ENCODE results near the gene SCAI. TPM values are rescaled to one million over a fixed set of nuclear protein-coding genes. Genes with fewer than 3 reads are reported as not detected.
"Not testable (repeated sequence)": the region's sequence is repeated elsewhere in the genome, so short reads cannot be mapped to it uniquely, and the experiment has no call there.

SCAI gene
- total RNA-seq, 2 experiments from 2014 or later: 10.7 to 10.8 TPM

- DNase-seq: no peak
- H3K9me3 Mint-ChIP-seq (ENCODE audit: insufficient read depth): no peaks in the 10 kb centered on the region
- H3K4me3 Mint-ChIP-seq: no peak overlapping the region
- ATAC-seq: no peak
- H3K4me1 Mint-ChIP-seq (ENCODE audit: low read depth): peaks cover 11% of the 10 kb centered on the region
- no peak overlapping the region for H3K27ac Mint-ChIP-seq
- ChIA-PET CTCF (no interaction called here), POLR2A (no interaction called here)
- H3K36me3 Mint-ChIP-seq (ENCODE audit: low read depth): peaks cover 55% of the 10 kb centered on the region
- H3K27me3 Mint-ChIP-seq (ENCODE audit: low read depth): no peaks in the 10 kb centered on the region
Observed at GRCh38 chr9:124934290-124934689, 209.0 kb downstream of the SCAI start.

GRCh38 chr9:124932333-124932732 is 211.0 kb downstream of the SCAI start:
- POLR2A ChIA-PET: interaction anchor here (0.7 kb wide), 1 partner anchor 9 kb away, joined by 3 read pairs; no protein-coding TSS in a partner anchor
- no peak overlapping the region for H3K27ac Mint-ChIP-seq
- CTCF ChIA-PET: interaction anchor here (1.3 to 1.4 kb wide), 2 partner anchors 9 to 211 kb away, joined by 3 to 4 read pairs; partner anchors contain the start of genes GOLGA1 and SCAI
- no peak for ATAC-seq
- no peaks in the 10 kb centered on the region for H3K9me3 Mint-ChIP-seq (ENCODE audit: insufficient read depth)
- H3K4me3 Mint-ChIP-seq: no peak overlapping the region
- no peaks in the 10 kb centered on the region for H3K27me3 Mint-ChIP-seq (ENCODE audit: low read depth)
- H3K4me1 Mint-ChIP-seq (ENCODE audit: low read depth): peaks cover 5% of the 10 kb centered on the region
- H3K36me3 Mint-ChIP-seq (ENCODE audit: low read depth): peaks cover 60% of the 10 kb centered on the region
- DNase-seq: no peak

GRCh38 chr9:124929464-124929863 is 213.9 kb downstream of the SCAI start:
- H3K27ac Mint-ChIP-seq: no peak overlapping the region
- H3K9me3 Mint-ChIP-seq (ENCODE audit: insufficient read depth): no peaks in the 10 kb centered on the region
- ATAC-seq: no peak
- ChIA-PET POLR2A (interaction anchor here (0.5 to 1.7 kb wide), 3 partner anchors 11 to 271 kb away, joined by 3 to 4 read pairs (median 3); partner anchors contain the start of genes GOLGA1 and RABEPK), CTCF (interaction anchor here (1.5 to 2.9 kb wide), 3 partner anchors 9 to 214 kb away, joined by 3 to 12 read pairs (median 10); no protein-coding TSS in a partner anchor)
- H3K36me3 Mint-ChIP-seq (ENCODE audit: low read depth): peaks cover 56% of the 10 kb centered on the region
- no peak overlapping the region for H3K4me3 Mint-ChIP-seq
- peaks cover 5% of the 10 kb centered on the region for H3K4me1 Mint-ChIP-seq (ENCODE audit: low read depth)
- DNase-seq: no peak
- no peaks in the 10 kb centered on the region for H3K27me3 Mint-ChIP-seq (ENCODE audit: low read depth)

GRCh38 chr9:124928116-124928515 is 215.2 kb downstream of the SCAI start:
- ATAC-seq (no peak), DNase-seq (no peak)
- H3K4me1 Mint-ChIP-seq (ENCODE audit: low read depth): no peaks in the 10 kb centered on the region
- H3K4me3 Mint-ChIP-seq: no peak overlapping the region
- H3K27me3 Mint-ChIP-seq (ENCODE audit: low read depth): no peaks in the 10 kb centered on the region
- peaks cover 46% of the 10 kb centered on the region for H3K36me3 Mint-ChIP-seq (ENCODE audit: low read depth)
- ChIA-PET POLR2A (no interaction called here), CTCF (interaction anchor here (2.9 kb wide), 1 partner anchor 7 kb away, joined by 10 read pairs; no protein-coding TSS in a partner anchor)
- no peak overlapping the region for H3K27ac Mint-ChIP-seq
- H3K9me3 Mint-ChIP-seq (ENCODE audit: insufficient read depth): no peaks in the 10 kb centered on the region

GRCh38 chr9:124920394-124920793 is 222.9 kb downstream of the SCAI start:
- DNase-seq; ATAC-seq; H3K4me1 Mint-ChIP-seq (ENCODE audit: low read depth); H3K27me3 Mint-ChIP-seq (ENCODE audit: low read depth); H3K4me3 Mint-ChIP-seq; POLR2A ChIA-PET; H3K27ac Mint-ChIP-seq; H3K9me3 Mint-ChIP-seq (ENCODE audit: insufficient read depth): not testable (repeated sequence)
- CTCF ChIA-PET: interaction anchor here (2.5 kb wide), 1 partner anchor 9 kb away, joined by 10 read pairs; no protein-coding TSS in a partner anchor
- H3K36me3 Mint-ChIP-seq (ENCODE audit: low read depth): peaks cover 27% of the 10 kb centered on the region

- Mint-ChIP-seq H3K27me3 (ENCODE audit: low read depth) (no peaks in the 10 kb centered on the region), H3K36me3 (ENCODE audit: low read depth) (peaks cover 39% of the 10 kb centered on the region), H3K4me1 (ENCODE audit: low read depth) (no peaks in the 10 kb centered on the region), H3K27ac (peak overlapping the region; percentile 7), H3K9me3 (ENCODE audit: insufficient read depth) (no peaks in the 10 kb centered on the region), H3K4me3 (no peak overlapping the region)
- POLR2A ChIA-PET: no interaction called here
- CTCF ChIA-PET: no interaction called here
- DNase-seq (no peak), ATAC-seq (no peak)
Observed at GRCh38 chr9:124914753-124915405, 228.4 kb downstream of the SCAI start.

- no peaks in the 10 kb centered on the region for H3K4me1 Mint-ChIP-seq (ENCODE audit: low read depth)
- no peak overlapping the region for H3K27ac Mint-ChIP-seq
- POLR2A ChIA-PET: no interaction called here
- ATAC-seq (no peak), DNase-seq (no peak)
- CTCF ChIA-PET: no interaction called here
- peaks cover 37% of the 10 kb centered on the region for H3K36me3 Mint-ChIP-seq (ENCODE audit: low read depth)
- no peaks in the 10 kb centered on the region for H3K27me3 Mint-ChIP-seq (ENCODE audit: low read depth)
- no peaks in the 10 kb centered on the region for H3K9me3 Mint-ChIP-seq (ENCODE audit: insufficient read depth)
- no peak overlapping the region for H3K4me3 Mint-ChIP-seq
Observed at GRCh38 chr9:124913378-124913777, 229.9 kb downstream of the SCAI start.

- Mint-ChIP-seq H3K4me1 (ENCODE audit: low read depth) (no peaks in the 10 kb centered on the region), H3K9me3 (ENCODE audit: insufficient read depth) (no peaks in the 10 kb centered on the region), H3K27me3 (ENCODE audit: low read depth) (no peaks in the 10 kb centered on the region), H3K36me3 (ENCODE audit: low read depth) (peaks cover 42% of the 10 kb centered on the region), H3K4me3 (no peak overlapping the region), H3K27ac (no peak overlapping the region)
- ChIA-PET CTCF (no interaction called here), POLR2A (interaction anchor here (1.1 kb wide), 1 partner anchor 9 kb away, joined by 5 read pairs; no protein-coding TSS in a partner anchor)
- DNase-seq (no peak), ATAC-seq (no peak)
Observed at GRCh38 chr9:124911766-124912165, 231.6 kb downstream of the SCAI start.

- no peak overlapping the region for H3K27ac Mint-ChIP-seq
- no peaks in the 10 kb centered on the region for H3K4me1 Mint-ChIP-seq (ENCODE audit: low read depth)
- ChIA-PET CTCF (no interaction called here), POLR2A (interaction anchor here (0.5 to 0.6 kb wide), 2 partner anchors 469 to 1332 kb away, joined by 3 read pairs; no protein-coding TSS in a partner anchor)
- no peaks in the 10 kb centered on the region for H3K27me3 Mint-ChIP-seq (ENCODE audit: low read depth)
- peaks cover 34% of the 10 kb centered on the region for H3K36me3 Mint-ChIP-seq (ENCODE audit: low read depth)
- ATAC-seq (no peak), DNase-seq (no peak)
- no peaks in the 10 kb centered on the region for H3K9me3 Mint-ChIP-seq (ENCODE audit: insufficient read depth)
- H3K4me3 Mint-ChIP-seq: no peak overlapping the region
Observed at GRCh38 chr9:124908098-124908497, 235.2 kb downstream of the SCAI start.

GRCh38 chr9:124906966-124907365 is 236.4 kb downstream of the SCAI start:
- H3K4me1 Mint-ChIP-seq (ENCODE audit: low read depth): no peaks in the 10 kb centered on the region
- no peak overlapping the region for H3K4me3 Mint-ChIP-seq
- ChIA-PET POLR2A (no interaction called here), CTCF (no interaction called here)
- no peak for ATAC-seq
- H3K36me3 Mint-ChIP-seq (ENCODE audit: low read depth): peaks cover 33% of the 10 kb centered on the region
- H3K27ac Mint-ChIP-seq: no peak overlapping the region
- DNase-seq: no peak
- no peaks in the 10 kb centered on the region for H3K27me3 Mint-ChIP-seq (ENCODE audit: low read depth)
- no peaks in the 10 kb centered on the region for H3K9me3 Mint-ChIP-seq (ENCODE audit: insufficient read depth)

- Mint-ChIP-seq H3K4me1 (ENCODE audit: low read depth) (peaks cover 13% of the 10 kb centered on the region), H3K27ac (no peak overlapping the region), H3K4me3 (no peak overlapping the region), H3K9me3 (ENCODE audit: insufficient read depth) (no peaks in the 10 kb centered on the region), H3K27me3 (ENCODE audit: low read depth) (no peaks in the 10 kb centered on the region), H3K36me3 (ENCODE audit: low read depth) (peaks cover 41% of the 10 kb centered on the region)
- CTCF ChIA-PET: no interaction called here
- ATAC-seq (no peak), DNase-seq (no peak)
- POLR2A ChIA-PET: interaction anchor here (1.9 kb wide), 1 partner anchor 30 kb away, joined by 5 read pairs; no protein-coding TSS in a partner anchor
Observed at GRCh38 chr9:124899845-124900244, 243.5 kb downstream of the SCAI start.

GRCh38 chr9:124897570-124898460 is 245.5 kb downstream of the SCAI start:
- no peak overlapping the region for H3K4me3 Mint-ChIP-seq
- peaks cover 18% of the 10 kb centered on the region for H3K4me1 Mint-ChIP-seq (ENCODE audit: low read depth)
- no peaks in the 10 kb centered on the region for H3K27me3 Mint-ChIP-seq (ENCODE audit: low read depth)
- H3K9me3 Mint-ChIP-seq (ENCODE audit: insufficient read depth): no peaks in the 10 kb centered on the region
- no peak overlapping the region for H3K27ac Mint-ChIP-seq
- POLR2A ChIA-PET: interaction anchor here (0.7 kb wide), 1 partner anchor 14 kb away, joined by 3 read pairs; no protein-coding TSS in a partner anchor
- CTCF ChIA-PET: no interaction called here
- no peak for ATAC-seq
- peaks cover 51% of the 10 kb centered on the region for H3K36me3 Mint-ChIP-seq (ENCODE audit: low read depth)
- no peak for DNase-seq
